ENCODE data around the gene PITX1. TPM values are rescaled to one million over a fixed set of nuclear protein-coding genes. Genes with fewer than 3 reads are reported as not detected.
A peak's percentile ranks its signal among the peaks of the same experiment; 100 is the strongest.

PITX1 gene
- total RNA-seq, 1 experiment from 2014 or later = not detected

GRCh38 chr5:135031813-135032694 is 2.0 kb downstream of the PITX1 start:
- H3K36me3 ChIP-seq (replicated peaks; ENCODE audit: control insufficient read depth, insufficient read depth, low read length) = no peaks in the 10 kb centered on the region
- peak overlapping the region; percentile 31; the same call in 1 of the 2 replicates for H3K4me3 ChIP-seq (ENCODE audit: insufficient read depth, low read depth, low read length)
- DNase-seq = peak; percentile 66
- H3K27me3 ChIP-seq (ENCODE audit: control insufficient read depth, insufficient read depth, low read length) = peaks cover 97% of the 10 kb centered on the region

GRCh38 chr5:135030956-135031812 is 2.8 kb downstream of the PITX1 start:
- peaks cover 97% of the 10 kb centered on the region for H3K27me3 ChIP-seq (ENCODE audit: control insufficient read depth, insufficient read depth, low read length)
- H3K36me3 ChIP-seq (replicated peaks; ENCODE audit: control insufficient read depth, insufficient read depth, low read length) = no peaks in the 10 kb centered on the region
- peak; percentile 89 for DNase-seq
- H3K4me3 ChIP-seq (ENCODE audit: insufficient read depth, low read depth, low read length) = peak overlapping the region; percentile 31

GRCh38 chr5:135030123-135030955 is 3.7 kb downstream of the PITX1 start:
- peak overlapping the region; percentile 31 for H3K4me3 ChIP-seq (ENCODE audit: insufficient read depth, low read depth, low read length)
- DNase-seq = no peak
- no peaks in the 10 kb centered on the region for H3K36me3 ChIP-seq (replicated peaks; ENCODE audit: control insufficient read depth, insufficient read depth, low read length)
- H3K27me3 ChIP-seq (ENCODE audit: control insufficient read depth, insufficient read depth, low read length) = peaks cover 97% of the 10 kb centered on the region

- peaks cover 94% of the 10 kb centered on the region for H3K27me3 ChIP-seq (ENCODE audit: control insufficient read depth, insufficient read depth, low read length)
- DNase-seq = no peak
- no peaks in the 10 kb centered on the region for H3K36me3 ChIP-seq (replicated peaks; ENCODE audit: control insufficient read depth, insufficient read depth, low read length)
- H3K4me3 ChIP-seq (ENCODE audit: insufficient read depth, low read depth, low read length) = no peak overlapping the region; the same call in 1 of the 2 replicates
Observed at GRCh38 chr5:135029477-135030122, 4.4 kb downstream of the PITX1 start.

- Histone ChIP-seq H3K36me3 (replicated peaks; ENCODE audit: control insufficient read depth, insufficient read depth, low read length) (no peaks in the 10 kb centered on the region), H3K27me3 (ENCODE audit: control insufficient read depth, insufficient read depth, low read length) (peaks cover 90% of the 10 kb centered on the region), H3K4me3 (ENCODE audit: insufficient read depth, low read depth, low read length) (peak overlapping the region; percentile 27)
- DNase-seq = peak; percentile 91
Observed at GRCh38 chr5:135028791-135029476, 5.1 kb downstream of the PITX1 start.

GRCh38 chr5:135027697-135028615 is 6.1 kb downstream of the PITX1 start:
- DNase-seq = peak; percentile 85
- H3K4me3 ChIP-seq (ENCODE audit: insufficient read depth, low read depth, low read length) = peak overlapping the region; percentile 10; the same call in 1 of the 2 replicates
- peaks cover 80% of the 10 kb centered on the region for H3K27me3 ChIP-seq (ENCODE audit: control insufficient read depth, insufficient read depth, low read length)
- no peaks in the 10 kb centered on the region for H3K36me3 ChIP-seq (replicated peaks; ENCODE audit: control insufficient read depth, insufficient read depth, low read length)

GRCh38 chr5:135027266-135027696 is 6.7 kb downstream of the PITX1 start:
- DNase-seq = peak; percentile 86
- H3K27me3 ChIP-seq (ENCODE audit: control insufficient read depth, insufficient read depth, low read length) = peaks cover 74% of the 10 kb centered on the region
- no peaks in the 10 kb centered on the region for H3K36me3 ChIP-seq (replicated peaks; ENCODE audit: control insufficient read depth, insufficient read depth, low read length)
- H3K4me3 ChIP-seq (ENCODE audit: insufficient read depth, low read depth, low read length) = peak overlapping the region; percentile 12; the same call in 1 of the 2 replicates

GRCh38 chr5:135026645-135027265 is 7.3 kb downstream of the PITX1 start:
- Histone ChIP-seq H3K27me3 (ENCODE audit: control insufficient read depth, insufficient read depth, low read length) (peaks cover 68% of the 10 kb centered on the region), H3K4me3 (ENCODE audit: insufficient read depth, low read depth, low read length) (no peak overlapping the region), H3K36me3 (replicated peaks; ENCODE audit: control insufficient read depth, insufficient read depth, low read length) (no peaks in the 10 kb centered on the region)
- DNase-seq = no peak

- Histone ChIP-seq H3K36me3 (replicated peaks; ENCODE audit: control insufficient read depth, insufficient read depth, low read length) (no peaks in the 10 kb centered on the region), H3K4me3 (ENCODE audit: insufficient read depth, low read depth, low read length) (no peak overlapping the region), H3K27me3 (ENCODE audit: control insufficient read depth, insufficient read depth, low read length) (peaks cover 61% of the 10 kb centered on the region)
- no peak for DNase-seq
Observed at GRCh38 chr5:135025730-135026644, 8.0 kb downstream of the PITX1 start.

GRCh38 chr5:135024956-135025729 is 8.9 kb downstream of the PITX1 start:
- no peak for DNase-seq
- Histone ChIP-seq H3K27me3 (ENCODE audit: control insufficient read depth, insufficient read depth, low read length) (peaks cover 52% of the 10 kb centered on the region), H3K36me3 (replicated peaks; ENCODE audit: control insufficient read depth, insufficient read depth, low read length) (no peaks in the 10 kb centered on the region), H3K4me3 (ENCODE audit: insufficient read depth, low read depth, low read length) (no peak overlapping the region)

Data from H7 (cell line).